HEK293 (cell line): ENCODE measurements around the gene MATCAP1.

Source experiments
- CTCF ChIA-PET: fragments of 350-600 bp; formaldehyde crosslinking; extraction: SDS; loops from one replicate; lab custom pipeline; 2021; ENCODE audit warnings: antibody characterized with exemption; lab: Yijun Ruan, JAX
- POLR2A ChIA-PET: fragments of 300-600 bp; formaldehyde crosslinking; extraction: SDS; loops from one replicate; lab custom pipeline; 2020; ENCODE audit warnings: antibody characterized with exemption, inconsistent platforms; lab: Yijun Ruan, JAX
- H3K27ac ChIP-seq: fragments of 200-500 bp; sonication (Bioruptor generic); 2 replicates; pipeline ENCODE4 v1.5.1; 2014; ENCODE audit warnings: low read depth, low read length, control low read depth, inconsistent platforms; ENCODE audit errors: extremely low read depth
- H3K36me3 ChIP-seq, 2 experiments: fragments of 200-500 bp in 1 of 2; sonication (Bioruptor generic) in 1 of 2; 1 replicate in 1 of 2; 2 replicates in 1 of 2; pipeline ENCODE4 v1.5.1; 2014 to 2017; ENCODE audit warnings: inconsistent platforms in 2 of 2, low read length in 2 of 2; ENCODE audit not compliant: control insufficient read depth in 2 of 2, insufficient read depth in 1 of 2
- H3K4me1 ChIP-seq: fragments of 200-500 bp; sonication (Bioruptor generic); 2 replicates; pipeline ENCODE4 v1.5.1; 2014; ENCODE audit warnings: mild to moderate bottlenecking, low read length, inconsistent platforms; ENCODE audit not compliant: control insufficient read depth, insufficient read depth
- H3K4me3 ChIP-seq: 2 replicates; pipeline ENCODE4 v1.5.1; 2011; ENCODE audit warnings: low read depth, mild to moderate bottlenecking, control low read depth, low read length, moderate library complexity
- H3K9me3 ChIP-seq: fragments of 200-500 bp; sonication (Bioruptor generic); 2 replicates; pipeline ENCODE4 v1.5.1; 2014; ENCODE audit warnings: low read depth, low read length, inconsistent platforms; ENCODE audit not compliant: control insufficient read depth, insufficient read depth
- KLF1 ChIP-seq: fragments of 450-650 bp; formaldehyde crosslinking; IDR thresholded peaks from 2 replicates; pipeline ENCODE4 v1.5.1; 2016; ENCODE audit warnings: missing biosample characterization, missing genetic modification characterization
- TSHZ1 ChIP-seq: fragments of 450-650 bp; formaldehyde crosslinking; IDR thresholded peaks from 2 replicates; pipeline ENCODE4 v1.5.1; 2016; ENCODE audit warnings: missing biosample characterization, missing genetic modification characterization, borderline replicate concordance
- ZBTB6 ChIP-seq: fragments of 450-650 bp; formaldehyde crosslinking; IDR thresholded peaks from 2 replicates; pipeline ENCODE4 v1.5.1; 2017; ENCODE audit warnings: missing biosample characterization, missing genetic modification characterization
- ZNF112 ChIP-seq: fragments of 450-650 bp; formaldehyde crosslinking; IDR thresholded peaks from 2 replicates; pipeline ENCODE4 v1.5.0; 2017; ENCODE audit warnings: missing biosample characterization, missing genetic modification characterization
- ZNF211 ChIP-seq: fragments of 450-650 bp; formaldehyde crosslinking; IDR thresholded peaks from 2 replicates; pipeline ENCODE4 v1.5.1; 2016; ENCODE audit warnings: low read depth, missing biosample characterization, missing genetic modification characterization
- ZNF24 ChIP-seq: fragments of 450-650 bp; formaldehyde crosslinking; IDR thresholded peaks from 2 replicates; pipeline ENCODE4 v1.5.1; 2016; ENCODE audit warnings: missing biosample characterization, missing genetic modification characterization
- ZNF302 ChIP-seq: fragments of 450-650 bp; formaldehyde crosslinking; IDR thresholded peaks from 2 replicates; pipeline ENCODE4 v1.5.1; 2016; ENCODE audit warnings: missing biosample characterization, missing genetic modification characterization, low read depth
- ZNF488 ChIP-seq: fragments of 450-650 bp; formaldehyde crosslinking; IDR thresholded peaks from 2 replicates; pipeline ENCODE4 v1.5.1; 2016; ENCODE audit warnings: missing biosample characterization, missing genetic modification characterization
- ZNF549 ChIP-seq: fragments of 450-650 bp; IDR thresholded peaks from 2 replicates; pipeline ENCODE4 v1.5.1; 2018; ENCODE audit warnings: missing biosample characterization, missing genetic modification characterization, mild to moderate bottlenecking, inconsistent platforms, moderate library complexity
- ZNF623 ChIP-seq: fragments of 450-650 bp; formaldehyde crosslinking; IDR thresholded peaks from 2 replicates; pipeline ENCODE4 v1.5.1; 2016; ENCODE audit warnings: missing biosample characterization, missing genetic modification characterization
- ZNF624 ChIP-seq: fragments of 450-650 bp; formaldehyde crosslinking; IDR thresholded peaks from 2 replicates; pipeline ENCODE4 v1.5.1; 2017; ENCODE audit warnings: missing biosample characterization, missing genetic modification characterization
- ZNF704 ChIP-seq: fragments of 450-650 bp; formaldehyde crosslinking; IDR thresholded peaks from 2 replicates; pipeline ENCODE4 v1.5.1; 2016; ENCODE audit warnings: missing biosample characterization, missing genetic modification characterization

Gene MATCAP1

GRCh38 chr16:67177743-67178699 lies 5.7 kb downstream of the MATCAP1 start (continued):
- TF ChIP-seq ZNF302: no peak
- TF ChIP-seq ZNF24 (tag by site-specific recombination): no peak
- TF ChIP-seq ZNF112 (tag by site-specific recombination): no peak
- peak; percentile 82 for TF ChIP-seq KLF1 (tag by site-specific recombination)
- no peak for TF ChIP-seq ZNF624 (tag by site-specific recombination)
- TF ChIP-seq, all 188 proteins: peak for 24

- Histone ChIP-seq H3K9me3 (no peaks in the 10 kb centered on the region), H3K4me1 (peaks cover 9% of the 10 kb centered on the region)
- no peak for TF ChIP-seq ZNF211 (tag by site-specific recombination)
- TF ChIP-seq TSHZ1 (tag by site-specific recombination): no peak
- TF ChIP-seq ZNF488: no peak
- TF ChIP-seq ZNF549 (tag by site-specific recombination): no peak
- no peak for TF ChIP-seq ZNF704 (tag by site-specific recombination)
- TF ChIP-seq, all 188 proteins: peak for 0
- POLR2A ChIA-PET: interaction anchor here (0.6 to 1.1 kb wide), 2 partner anchors 16 to 149 kb away, joined by 4 to 7 read pairs; no protein-coding TSS in a partner anchor
- no peak overlapping the region for H3K4me3 ChIP-seq
- H3K36me3 ChIP-seq: peaks cover 0 to 41% of the 10 kb centered on the region in 2 experiments; a peak in 1 of 3 replicates
- no peak overlapping the region for H3K27ac ChIP-seq
- CTCF ChIA-PET: interaction anchor here (0.8 to 1.3 kb wide), 6 partner anchors 8 to 216 kb away, joined by 3 to 6 read pairs (median 3); partner anchors contain the start of gene CES3
Measured at GRCh38 chr16:67176662-67177061, 7.1 kb downstream of the MATCAP1 start.

GRCh38 chr16:67174706-67175231 lies 9.0 kb downstream of the MATCAP1 start:
- Histone ChIP-seq H3K4me3 (no peak overlapping the region), H3K27ac (no peak overlapping the region; the same call in 1 of the 2 replicates)
- CTCF ChIA-PET: interaction anchor here (0.6 to 1.1 kb wide), 5 partner anchors 9 to 157 kb away, joined by 3 to 4 read pairs (median 3); partner anchors contain the start of genes HSF4 and MATCAP1
- POLR2A ChIA-PET: interaction anchor here (0.8 kb wide), 1 partner anchor 12 kb away, joined by 3 read pairs; no protein-coding TSS in a partner anchor
- TF ChIP-seq ZBTB6 (tag by site-specific recombination) (peak; percentile 98), ZNF623 (tag by site-specific recombination) (no peak)
- TF ChIP-seq, all 188 proteins: peak for 1
- H3K4me1 ChIP-seq: peaks cover 9% of the 10 kb centered on the region
- peaks cover 0 to 25% of the 10 kb centered on the region in 2 experiments; a peak in 1 of 3 replicates for H3K36me3 ChIP-seq
- no peaks in the 10 kb centered on the region for H3K9me3 ChIP-seq
